ENCODE measurements around the gene STRN3.
"Not testable (repeated sequence)": the region's sequence is repeated elsewhere in the genome, so short reads cannot be mapped to it uniquely, and the experiment has no call there.

- TF ChIP-seq POLR2A (IDR thresholded peaks at IDR 0.05; ENCODE audit: extremely low read depth, insufficient read length); CTCF (IDR thresholded peaks at IDR 0.05; ENCODE audit: low read depth, low read length); MYC (IDR thresholded peaks at IDR 0.05; ENCODE audit: low read depth, low read length): not testable (repeated sequence)
These were observed 60.3 kb downstream of the STRN3 start for GRCh38 chr14:30965861-30966260.
